Measurements from ENCODE around the gene CDC34.

Gene CDC34

DNA sequence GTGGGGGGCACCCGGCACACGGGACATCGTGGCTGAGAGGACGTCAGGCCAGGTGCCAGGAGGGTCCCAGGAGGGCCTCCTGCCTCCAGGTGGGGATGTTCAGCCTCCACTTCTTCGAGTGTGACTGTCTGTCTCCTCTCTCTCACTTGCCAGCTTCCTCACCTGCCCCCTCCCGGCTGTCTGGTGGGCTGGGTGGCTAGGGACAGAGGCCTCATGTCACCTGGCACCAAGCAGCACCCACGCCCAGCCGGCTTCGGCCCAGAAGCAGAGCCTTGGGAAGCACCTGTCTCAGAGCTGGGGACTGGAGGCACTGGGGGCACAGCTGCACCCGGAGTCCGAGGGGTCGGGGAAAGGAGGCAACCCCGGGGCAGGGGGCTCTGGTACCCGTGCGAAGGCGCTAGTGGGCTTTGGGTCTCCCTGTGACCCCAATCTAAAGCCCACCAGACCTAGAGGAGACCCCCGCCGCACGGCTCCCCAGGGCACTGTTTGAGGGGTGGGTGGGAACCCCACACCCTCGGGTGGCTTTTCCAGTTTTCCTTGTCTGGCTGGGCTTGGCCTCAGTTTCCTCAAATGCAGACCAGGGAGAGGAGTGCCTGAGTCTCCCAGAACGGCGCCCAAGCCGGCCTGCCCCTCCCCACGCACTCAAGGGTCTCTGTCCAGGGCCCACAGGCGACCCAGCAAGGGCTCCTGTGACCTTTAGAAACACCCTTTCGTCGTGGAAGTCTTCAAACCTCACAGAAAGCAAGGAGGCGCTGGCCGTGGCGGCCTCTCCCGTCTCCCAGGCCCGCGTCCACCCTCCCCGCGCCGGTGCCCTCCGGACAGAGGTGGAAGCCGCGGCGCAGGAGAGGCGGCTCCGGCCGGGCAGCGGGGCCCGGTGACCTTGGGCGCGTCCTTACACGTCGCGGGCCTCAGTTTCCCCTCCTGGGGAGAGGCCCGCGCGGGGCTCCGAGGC lies 57.5 kb downstream of the CDC34 start:
- no peak for DNase-seq (ENCODE audit: low read depth in 2 of 2)

DNA sequence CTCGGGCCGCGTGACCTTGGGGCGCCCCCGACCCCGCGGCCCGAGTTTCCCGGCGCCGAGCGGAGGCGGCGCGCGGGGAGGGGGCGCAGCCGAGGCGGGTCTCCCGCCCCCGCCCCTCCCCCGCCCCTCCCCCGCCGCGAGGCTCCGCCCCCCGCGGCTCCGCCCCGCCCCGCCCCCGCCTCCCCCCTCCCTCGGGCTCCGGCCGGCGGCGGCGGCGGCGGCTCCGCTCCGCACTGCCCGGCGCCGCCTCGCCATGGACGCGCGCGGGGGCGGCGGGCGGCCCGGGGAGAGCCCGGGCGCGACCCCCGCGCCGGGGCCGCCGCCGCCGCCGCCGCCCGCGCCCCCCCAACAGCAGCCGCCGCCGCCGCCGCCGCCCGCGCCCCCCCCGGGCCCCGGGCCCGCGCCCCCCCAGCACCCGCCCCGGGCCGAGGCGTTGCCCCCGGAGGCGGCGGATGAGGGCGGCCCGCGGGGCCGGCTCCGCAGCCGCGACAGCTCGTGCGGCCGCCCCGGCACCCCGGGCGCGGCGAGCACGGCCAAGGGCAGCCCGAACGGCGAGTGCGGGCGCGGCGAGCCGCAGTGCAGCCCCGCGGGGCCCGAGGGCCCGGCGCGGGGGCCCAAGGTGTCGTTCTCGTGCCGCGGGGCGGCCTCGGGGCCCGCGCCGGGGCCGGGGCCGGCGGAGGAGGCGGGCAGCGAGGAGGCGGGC lies 58.3 kb downstream of the CDC34 start, which contains the start of gene HCN2:
Gene HCN2 (plus strand): TSS at position 189 of the 703 bp plus-strand sequence. CDS start 65 bp downstream, at position 254.
- no peak for DNase-seq (ENCODE audit: low read depth in 2 of 2)

DNA sequence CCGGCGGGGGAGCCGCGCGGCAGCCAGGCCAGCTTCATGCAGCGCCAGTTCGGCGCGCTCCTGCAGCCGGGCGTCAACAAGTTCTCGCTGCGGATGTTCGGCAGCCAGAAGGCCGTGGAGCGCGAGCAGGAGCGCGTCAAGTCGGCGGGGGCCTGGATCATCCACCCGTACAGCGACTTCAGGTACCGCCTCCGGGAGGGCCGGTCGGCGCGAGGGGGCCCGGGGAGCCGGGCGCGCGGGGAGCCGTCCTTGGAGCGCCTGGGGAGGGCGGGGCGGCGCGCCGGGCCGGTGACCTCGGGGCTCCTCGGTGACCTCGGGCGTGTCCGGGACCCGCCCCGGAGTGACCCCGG lies 58.8 kb downstream of the CDC34 start:
- no peak for DNase-seq (ENCODE audit: low read depth in 2 of 2)

DNA sequence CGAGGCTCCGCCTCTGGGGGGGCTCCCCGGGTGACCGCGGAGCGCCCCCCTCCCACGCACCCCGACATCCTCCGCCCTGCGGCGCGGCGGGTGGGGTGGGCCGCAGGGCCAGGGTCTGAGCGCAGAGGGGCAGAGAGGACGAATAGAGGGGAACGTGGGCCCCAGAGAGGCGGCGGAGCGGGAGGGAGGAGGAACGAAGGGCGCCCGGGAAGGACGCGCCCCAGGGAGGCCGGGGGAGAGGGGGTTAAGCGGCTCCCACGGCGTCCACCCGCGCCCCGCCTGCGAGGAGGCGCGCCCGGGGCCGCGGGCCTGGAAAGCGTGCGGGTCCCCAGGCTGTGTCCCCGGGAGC lies 59.2 kb downstream of the CDC34 start:
- no peak for DNase-seq (ENCODE audit: low read depth in 2 of 2)

DNA sequence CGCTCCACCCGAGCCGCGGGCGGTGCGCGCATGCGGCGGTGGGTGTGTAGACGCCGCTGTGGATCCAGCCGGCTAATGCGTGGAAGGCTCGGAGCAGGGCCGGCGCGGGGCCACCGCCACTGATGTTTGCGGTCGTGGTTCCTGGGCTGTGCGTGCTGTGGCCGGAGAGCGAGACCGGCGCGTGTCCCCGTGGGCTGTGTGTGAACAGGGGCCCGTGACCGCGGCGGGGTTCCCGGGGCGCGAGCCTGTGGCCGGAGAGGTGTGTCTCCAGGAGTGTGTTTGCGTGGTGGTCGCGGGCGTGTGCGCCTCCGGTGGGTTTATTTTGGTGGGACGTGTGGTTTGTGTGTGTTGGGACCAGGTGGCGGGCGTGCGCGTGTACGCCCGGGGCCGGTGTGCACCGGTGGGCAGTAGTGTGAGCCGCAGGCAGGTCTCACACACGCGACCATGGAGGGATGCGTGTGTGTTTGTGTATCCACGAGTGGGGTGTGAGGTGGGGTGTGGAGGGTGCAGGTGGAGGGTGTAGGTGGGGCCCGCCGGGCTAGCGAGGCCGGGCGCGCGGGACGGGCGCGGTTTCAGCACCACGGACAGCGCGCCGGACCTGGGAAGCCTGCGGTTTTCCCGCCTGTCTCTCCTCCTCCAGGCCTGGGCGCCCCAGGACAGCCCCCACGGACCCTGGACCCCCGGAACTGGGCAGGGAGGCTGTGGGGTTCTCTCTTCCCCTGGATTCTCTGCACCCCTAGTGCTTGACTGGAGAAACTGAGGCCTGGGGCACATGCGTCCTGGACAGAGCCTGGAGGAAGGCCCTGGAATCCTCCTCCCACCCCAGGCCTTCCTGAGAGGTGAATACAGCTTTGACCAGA lies 59.8 kb downstream of the CDC34 start:
- no peak for DNase-seq (ENCODE audit: low read depth in 2 of 2)

All from stimulated activated CD8-positive, alpha-beta memory T cell treated with anti-CD3 and anti-CD28 coated beads, Interleukin-7, amount 100 ng/mL, for 4 hours (primary cell).